ENCODE data around the gene RIMS4.

DNA sequence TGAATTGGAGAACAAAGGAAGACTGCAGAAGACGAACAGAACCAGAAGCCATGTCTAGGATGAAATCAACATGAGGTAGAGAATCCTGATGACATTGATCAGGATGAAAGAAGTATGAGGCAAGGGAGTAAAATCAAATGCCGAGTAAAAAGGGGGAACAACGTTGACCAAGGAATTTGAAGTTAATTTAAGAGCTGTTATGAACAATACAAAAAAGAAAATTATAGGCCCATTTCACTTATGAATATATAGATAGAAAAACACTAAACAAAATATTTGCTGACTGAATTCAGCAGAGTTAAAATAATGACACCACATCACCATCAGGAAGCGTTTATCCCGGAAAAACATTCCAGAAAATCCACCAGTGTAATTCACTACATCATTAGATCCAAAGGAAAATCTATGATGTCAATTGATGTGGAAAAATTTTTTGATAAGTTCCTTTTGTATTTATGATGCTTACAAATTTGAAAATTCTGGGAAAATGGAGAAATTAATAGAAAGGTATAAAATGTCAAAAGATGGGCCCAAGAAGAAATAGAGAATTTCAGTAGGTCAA lies 103.2 kb downstream of the RIMS4 start:
- TF ChIP-seq, protein P1, sequence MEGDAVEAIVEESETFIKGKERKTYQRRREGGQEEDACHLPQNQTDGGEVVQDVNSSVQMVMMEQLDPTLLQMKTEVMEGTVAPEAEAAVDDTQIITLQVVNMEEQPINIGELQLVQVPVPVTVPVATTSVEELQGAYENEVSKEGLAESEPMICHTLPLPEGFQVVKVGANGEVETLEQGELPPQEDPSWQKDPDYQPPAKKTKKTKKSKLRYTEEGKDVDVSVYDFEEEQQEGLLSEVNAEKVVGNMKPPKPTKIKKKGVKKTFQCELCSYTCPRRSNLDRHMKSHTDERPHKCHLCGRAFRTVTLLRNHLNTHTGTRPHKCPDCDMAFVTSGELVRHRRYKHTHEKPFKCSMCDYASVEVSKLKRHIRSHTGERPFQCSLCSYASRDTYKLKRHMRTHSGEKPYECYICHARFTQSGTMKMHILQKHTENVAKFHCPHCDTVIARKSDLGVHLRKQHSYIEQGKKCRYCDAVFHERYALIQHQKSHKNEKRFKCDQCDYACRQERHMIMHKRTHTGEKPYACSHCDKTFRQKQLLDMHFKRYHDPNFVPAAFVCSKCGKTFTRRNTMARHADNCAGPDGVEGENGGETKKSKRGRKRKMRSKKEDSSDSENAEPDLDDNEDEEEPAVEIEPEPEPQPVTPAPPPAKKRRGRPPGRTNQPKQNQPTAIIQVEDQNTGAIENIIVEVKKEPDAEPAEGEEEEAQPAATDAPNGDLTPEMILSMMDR (IDR thresholded peaks at IDR 0.05), result no peak
- no peak for TF ChIP-seq POLR2A (IDR thresholded peaks at IDR 0.05)

All from testis (tissue), 2 donors.